GM23338 (cell line): ENCODE data around the gene LEP. TPM values are rescaled to one million over a fixed set of nuclear protein-coding genes. Genes with fewer than 3 reads are reported as not detected.

ENCODE experiments used
- ATAC-seq: fragments of 200-7000 bp; cut with Tn5 transposase; 3 replicates; pipeline ENCODE4 v1.9.1; 2020
- DNase-seq: peaks from one replicate; pipeline ENCODE4 v3.0.0-alpha.2; 2015; ENCODE audit warnings: low spot score
- H2AFZ ChIP-seq: fragments of 200-600 bp; sonication (generic); 2 replicates; pipeline ENCODE4 v1.8.0; 2016; ENCODE audit warnings: antibody characterized with exemption, mild to moderate bottlenecking, moderate library complexity
- H3F3A ChIP-seq: fragments of 200-600 bp; sonication (generic); replicated peaks from 2 replicates; pipeline ENCODE4 v1.8.0; 2017; ENCODE audit warnings: antibody characterized with exemption, mixed run types, low read depth
- H3K27ac ChIP-seq: fragments of 200-600 bp; sonication (generic); 2 replicates; pipeline ENCODE4 v1.6.1; 2016; ENCODE audit warnings: low read depth
- H3K27me3 ChIP-seq: fragments of 200-600 bp; sonication (generic); 2 replicates; pipeline ENCODE4 v1.8.0; 2016; ENCODE audit warnings: mild to moderate bottlenecking, mixed run types, moderate library complexity; ENCODE audit not compliant: insufficient read depth
- H3K36me3 ChIP-seq: fragments of 200-600 bp; sonication (generic); 2 replicates; pipeline ENCODE4 v1.8.0; 2016; ENCODE audit warnings: mild to moderate bottlenecking; ENCODE audit not compliant: insufficient read depth
- H3K4me1 ChIP-seq: fragments of 200-600 bp; sonication (generic); 2 replicates; pipeline ENCODE4 v1.8.0; 2016; ENCODE audit warnings: mild to moderate bottlenecking, moderate library complexity; ENCODE audit not compliant: insufficient read depth
- H3K4me2 ChIP-seq: fragments of 200-600 bp; sonication (generic); 2 replicates; pipeline ENCODE4 v1.7.1; 2017; ENCODE audit warnings: mixed run types
- H3K4me3 ChIP-seq: fragments of 200-600 bp; sonication (generic); 2 replicates; pipeline ENCODE4 v1.6.1; 2016; ENCODE audit warnings: mixed run types
- H3K79me2 ChIP-seq: fragments of 200-600 bp; sonication (generic); replicated peaks from 2 replicates; pipeline ENCODE4 v1.8.0; 2017; ENCODE audit warnings: mild to moderate bottlenecking; ENCODE audit not compliant: insufficient read depth
- H3K9me2 ChIP-seq: fragments of 200-600 bp; sonication (generic); 2 replicates; pipeline ENCODE4 v1.8.0; 2017; ENCODE audit not compliant: insufficient read depth
- H4K20me1 ChIP-seq: fragments of 200-600 bp; sonication (generic); replicated peaks from 2 replicates; pipeline ENCODE4 v1.8.0; 2017; ENCODE audit warnings: mild to moderate bottlenecking; ENCODE audit not compliant: insufficient read depth
- H3K27ac Mint-ChIP-seq: 2 replicates; pipeline ENCODE4 v1.8.0; 2020; ENCODE audit warnings: inconsistent platforms, mild to moderate bottlenecking, moderate library complexity, mixed read lengths
- H3K27me3 Mint-ChIP-seq: 3 replicates; pipeline ENCODE4 v1.8.0; 2022; ENCODE audit warnings: low read depth, mild to moderate bottlenecking, moderate library complexity, mixed read lengths, inconsistent platforms; ENCODE audit not compliant: insufficient read depth, poor library complexity
- H3K36me3 Mint-ChIP-seq: 3 replicates; pipeline ENCODE4 v1.8.0; 2021; ENCODE audit warnings: low read depth, mild to moderate bottlenecking, inconsistent platforms, moderate library complexity, mixed read lengths
- H3K4me1 Mint-ChIP-seq: 3 replicates; pipeline ENCODE4 v1.8.0; 2020; ENCODE audit warnings: mild to moderate bottlenecking, inconsistent platforms, mixed read lengths
- H3K4me3 Mint-ChIP-seq: 3 replicates; pipeline ENCODE4 v1.8.0; 2021; ENCODE audit warnings: moderate library complexity, mild to moderate bottlenecking, inconsistent platforms, mixed read lengths
- H3K9me3 Mint-ChIP-seq: 3 replicates; pipeline ENCODE4 v1.8.0; 2020; ENCODE audit warnings: moderate library complexity, mild to moderate bottlenecking, inconsistent platforms, mixed read lengths
- CREB1 ChIP-seq: fragments of 250-450 bp; sonication (Bioruptor Pico); IDR thresholded peaks from 2 replicates; pipeline ENCODE4 v1.5.0; 2020; ENCODE audit warnings: low read depth, mild to moderate bottlenecking, moderate library complexity
- ETS1 ChIP-seq: IDR thresholded peaks from 2 replicates; pipeline ENCODE4 v1.6.1; 2016; ENCODE audit warnings: antibody characterized with exemption
- EZH2 ChIP-seq: fragments of 200-600 bp; sonication (generic); IDR thresholded peaks from one replicate; pipeline ENCODE4 v1.8.0; 2017; ENCODE audit warnings: antibody characterized with exemption, mild to moderate bottlenecking, low read depth; ENCODE audit not compliant: unreplicated experiment
- EZH2phosphoT487 ChIP-seq: fragments of 200-600 bp; sonication (generic); IDR thresholded peaks from one replicate; pipeline ENCODE4 v1.8.1; 2018; ENCODE audit warnings: antibody characterized with exemption; ENCODE audit not compliant: unreplicated experiment
- JUNB ChIP-seq: IDR thresholded peaks from one replicate; pipeline ENCODE4 v1.6.1; 2016; ENCODE audit warnings: antibody characterized with exemption; ENCODE audit not compliant: unreplicated experiment
- NANOG ChIP-seq: IDR thresholded peaks from 2 replicates; pipeline ENCODE4 v1.6.1; 2016; ENCODE audit warnings: antibody characterized with exemption, borderline replicate concordance
- REST ChIP-seq: IDR thresholded peaks from one replicate; pipeline ENCODE4 v1.6.1; 2018; ENCODE audit warnings: antibody characterized with exemption; ENCODE audit not compliant: unreplicated experiment
- STAT1 ChIP-seq: IDR thresholded peaks from one replicate; pipeline ENCODE4 v1.6.1; 2016; ENCODE audit warnings: antibody characterized with exemption; ENCODE audit not compliant: unreplicated experiment
- ZNF331 ChIP-seq: fragments of 250-450 bp; sonication (Bioruptor Pico); IDR thresholded peaks from 2 replicates; pipeline ENCODE4 v1.5.0; 2020; ENCODE audit warnings: low read depth, mild to moderate bottlenecking, moderate library complexity
- polyA plus RNA-seq: library from polyadenylated mRNA; unstranded; fragments of >200 nt; fragmentation: Nextera tagmentation; extraction: Ambion mirVana; gene quantifications from 2 replicates; pipeline ENCODE4 v1.2.1, GENCODE V29; 2016
- total RNA-seq: library from RNA; depleted of rRNA; stranded (reverse); fragments of >200 nt; shearing (Covaris generic); gene quantifications from 2 replicates; pipeline ENCODE4 v1.2.3, GENCODE V29; 2014

The LEP gene
- total and polyA plus RNA-seq, 2 experiments from 2014 or later, result not detected

- TF ChIP-seq ETS1, result no peak
- TF ChIP-seq JUNB, result no peak
- no peak for TF ChIP-seq CREB1 (CRISPR knock-in tag)
Observed at GRCh38 chr7:128253701-128254100, 12.6 kb downstream of the LEP start (continued).

GRCh38 chr7:128254470-128254869 lies 13.4 kb downstream of the LEP start:
- H4K20me1 ChIP-seq, result no peaks in the 10 kb centered on the region
- peaks cover 8% of the 10 kb centered on the region for H3K9me3 Mint-ChIP-seq
- no peaks in the 10 kb centered on the region for H3K36me3 ChIP-seq
- no peak overlapping the region for H3K4me2 ChIP-seq
- H3K79me2 ChIP-seq, result no peaks in the 10 kb centered on the region
- peaks cover 10% of the 10 kb centered on the region; the same call in 1 of the 2 replicates for H3K9me2 ChIP-seq
- peaks cover 10% of the 10 kb centered on the region for H3K4me1 Mint-ChIP-seq
- H3K36me3 Mint-ChIP-seq, result peaks cover 5% of the 10 kb centered on the region; the same call in 1 of the 3 replicates
- ATAC-seq (no peak), DNase-seq (no peak)
- H3K27ac ChIP-seq, result no peak overlapping the region
- H3K27me3 Mint-ChIP-seq, result peaks cover 9% of the 10 kb centered on the region
- no peaks in the 10 kb centered on the region for H3K27me3 ChIP-seq
- no peak overlapping the region for H2AFZ ChIP-seq
- TF ChIP-seq STAT1 (no peak), CREB1 (CRISPR knock-in tag) (no peak), ETS1 (no peak), NANOG (no peak), REST (no peak), EZH2phosphoT487 (no peak), JUNB (no peak), ZNF331 (no peak), EZH2 (no peak)
- H3K4me3 ChIP-seq, result no peak overlapping the region
- H3K27ac Mint-ChIP-seq, result no peak overlapping the region
- no peaks in the 10 kb centered on the region for H3F3A ChIP-seq
- H3K4me3 Mint-ChIP-seq, result no peak overlapping the region
- H3K4me1 ChIP-seq, result peaks cover 6% of the 10 kb centered on the region
